Measurements from ENCODE around the gene SNTA1. TPM values are rescaled to one million over a fixed set of nuclear protein-coding genes. Genes with fewer than 3 reads are reported as not detected.

The SNTA1 gene
- total and polyA plus RNA-seq, 2 of the 8 experiments (the other 6 are each of a cell fraction or from before 2014, with no cell fraction given) = 4.5 to 8.0 TPM

DNA sequence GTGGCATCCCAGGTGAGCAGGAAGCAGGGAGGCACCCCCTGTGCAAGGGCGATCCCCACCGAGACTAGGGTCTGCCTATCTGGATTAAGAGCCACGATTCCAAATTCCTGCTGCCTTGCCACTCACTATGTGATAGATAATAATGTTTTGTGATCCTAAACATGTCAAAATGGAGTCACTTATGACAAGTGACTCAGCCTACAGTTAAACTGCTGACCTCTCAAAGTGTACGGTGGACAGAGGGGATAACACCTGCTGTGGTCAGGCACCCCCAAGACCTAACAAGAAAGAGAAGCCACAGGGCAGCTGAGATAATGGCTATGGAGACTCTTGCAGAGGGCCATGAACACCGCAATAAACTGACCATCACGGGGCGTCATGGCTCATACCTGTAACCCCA lies 16.0 kb upstream of the SNTA1 start:
- H3K9me3 ChIP-seq (ENCODE audit: insufficient read depth in 2 of 2, low read depth in 1 of 2, low read length in 1 of 2) = no peaks in the 10 kb centered on the region
- no peak overlapping the region for H2AK5ac ChIP-seq (ENCODE audit: low read depth, low read length)
- H3K56ac ChIP-seq (replicated peaks; ENCODE audit: insufficient read length, low read depth, low read length) = no peak overlapping the region
- no peak overlapping the region for H3K4ac ChIP-seq (replicated peaks; ENCODE audit: insufficient read length, low read depth, low read length)
- DNase-seq (ENCODE audit: low read depth in 1 of 2, low spot score in 2 of 2) (no peak), FAIRE-seq (no peak)
- no peak overlapping the region for H2BK120ac ChIP-seq (replicated peaks; ENCODE audit: low read depth, low read length)
- no peaks in the 10 kb centered on the region for H3K36me3 ChIP-seq (ENCODE audit: control insufficient read depth in 2 of 4, insufficient read depth in 4 of 4, low read length in 3 of 4)
- H4K5ac ChIP-seq (ENCODE audit: insufficient read length, low read depth, low read length) = no peak overlapping the region
- no peak overlapping the region for H3K14ac ChIP-seq (ENCODE audit: insufficient read length)
- no peak overlapping the region for H2BK5ac ChIP-seq (ENCODE audit: low read depth, low read length)
- no peak overlapping the region for H3K4me3 ChIP-seq (ENCODE audit: extremely low read depth in 1 of 4, insufficient read depth in 2 of 4, low read depth in 3 of 4, low read length in 4 of 4)
- H3K79me1 ChIP-seq (ENCODE audit: low read depth, low read length) = no peaks in the 10 kb centered on the region
- no peak overlapping the region for H3K9ac ChIP-seq (replicated peaks in 1 of 4; ENCODE audit: extremely low read depth in 1 of 4, low read depth in 3 of 4, low read length in 3 of 4)
- H4K20me1 ChIP-seq (replicated peaks in 1 of 2; ENCODE audit: control insufficient read depth in 1 of 2, insufficient read depth in 2 of 2, low read length in 2 of 2) = no peaks in the 10 kb centered on the region
- 93% methylated on average over 7 of the region's 7 CpGs; no CpG with 5 or more reads in 1 of the 2 experiments for WGBS, 2 experiments (ENCODE audit: extremely low coverage in 1 of 2, insufficient coverage in 1 of 2, insufficient read length in 1 of 2, insufficient replicate concordance in 2 of 2, low coverage in 1 of 2, low lambda C conversion rate in 2 of 2, missing lambda C conversion rate in 1 of 2)
- no peak overlapping the region for H3K27ac ChIP-seq (ENCODE audit: low read depth, low read length)
- H3K79me2 ChIP-seq (ENCODE audit: control insufficient read depth in 1 of 2, insufficient read depth in 2 of 2, low read length in 2 of 2) = no peaks in the 10 kb centered on the region
- no peak overlapping the region for H3K23ac ChIP-seq (ENCODE audit: insufficient read length)
- H2BK15ac ChIP-seq (ENCODE audit: low read length) = no peak overlapping the region
- no peak overlapping the region for H3K18ac ChIP-seq (ENCODE audit: extremely low read depth, low read length)
- H2BK12ac ChIP-seq (ENCODE audit: low read depth, low read length) = no peak overlapping the region
- H3K27me3 ChIP-seq (replicated peaks in 1 of 4; ENCODE audit: control insufficient read depth in 3 of 4, extremely low read depth in 1 of 4, insufficient read depth in 3 of 4, low read length in 3 of 4) = no peaks in the 10 kb centered on the region
- H4K91ac ChIP-seq (replicated peaks; ENCODE audit: insufficient read length, low read length) = no peak overlapping the region
- POLR2A ChIA-PET (ENCODE audit: partially characterized antibody) = interaction anchor here (0.6 to 1.7 kb wide), 3 partner anchors 193 to 205 kb away, joined by 3 to 4 read pairs (median 3); no protein-coding TSS in a partner anchor
- no peaks in the 10 kb centered on the region for H3K23me2 ChIP-seq (ENCODE audit: low read depth, low read length)
- CTCF ChIA-PET (ENCODE audit: partially characterized antibody) = interaction anchor here (0.9 kb wide), 1 partner anchor 11 kb away, joined by 3 read pairs; no protein-coding TSS in a partner anchor
- no peak overlapping the region for H2AFZ ChIP-seq (ENCODE audit: low read length)
- no peak overlapping the region for H4K8ac ChIP-seq (ENCODE audit: extremely low read depth, insufficient read depth, low read length)
- H3K4me2 ChIP-seq (ENCODE audit: insufficient read depth in 1 of 2, low read depth in 2 of 2, low read length in 2 of 2) = no peak overlapping the region
- H2BK20ac ChIP-seq (ENCODE audit: low read length) = no peak overlapping the region
- H3K4me1 ChIP-seq (replicated peaks in 1 of 4; ENCODE audit: control insufficient read depth in 3 of 4, insufficient read depth in 4 of 4, low read length in 3 of 4) = no peaks in the 10 kb centered on the region; a peak in 1 of 7 replicates
- TF ChIP-seq, protein P1, sequence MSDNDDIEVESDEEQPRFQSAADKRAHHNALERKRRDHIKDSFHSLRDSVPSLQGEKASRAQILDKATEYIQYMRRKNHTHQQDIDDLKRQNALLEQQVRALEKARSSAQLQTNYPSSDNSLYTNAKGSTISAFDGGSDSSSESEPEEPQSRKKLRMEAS (IDR thresholded peaks at IDR 0.05) = no peak
- TF ChIP-seq SAP30 (IDR thresholded peaks at IDR 0.05; ENCODE audit: insufficient read depth, insufficient replicate concordance, low read length) = no peak
- no peak for TF ChIP-seq SP4 (IDR thresholded peaks at IDR 0.05; ENCODE audit: low read length)
- no peak for TF ChIP-seq KDM5A (IDR thresholded peaks at IDR 0.05; ENCODE audit: low read length)
- TF ChIP-seq HDAC2 (IDR thresholded peaks at IDR 0.05; ENCODE audit: borderline replicate concordance in 1 of 2, low read depth in 2 of 2, low read length in 2 of 2) = no peak
- TF ChIP-seq, protein P2, sequence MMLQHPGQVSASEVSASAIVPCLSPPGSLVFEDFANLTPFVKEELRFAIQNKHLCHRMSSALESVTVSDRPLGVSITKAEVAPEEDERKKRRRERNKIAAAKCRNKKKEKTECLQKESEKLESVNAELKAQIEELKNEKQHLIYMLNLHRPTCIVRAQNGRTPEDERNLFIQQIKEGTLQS (IDR thresholded peaks at IDR 0.05; ENCODE audit: insufficient read depth, low read depth, low read length) = no peak
- TF ChIP-seq KDM4A (IDR thresholded peaks at IDR 0.05; ENCODE audit: low read depth, low read length, severe bottlenecking) = no peak
- no peak for TF ChIP-seq PHF8 (conservative IDR thresholded peaks at IDR 0.05; ENCODE audit: low read depth, low read length)
- TF ChIP-seq CEBPB (IDR thresholded peaks at IDR 0.05; ENCODE audit: low read depth, low read length) = no peak
- TF ChIP-seq CTBP2 (IDR thresholded peaks at IDR 0.05; ENCODE audit: borderline replicate concordance, insufficient read depth, insufficient read length, low read length) = no peak
- no peak for TF ChIP-seq RBBP5 (IDR thresholded peaks at IDR 0.05; ENCODE audit: borderline replicate concordance, low read depth, low read length)

Measured in H1 (cell line).